ENCODE measurements around the gene PEX14. TPM values are rescaled to one million over a fixed set of nuclear protein-coding genes. Genes with fewer than 3 reads are reported as not detected.

The PEX14 gene
- total and polyA plus RNA-seq, 9 donors = 11.7 to 16.8 (median 15.1) TPM

DNA sequence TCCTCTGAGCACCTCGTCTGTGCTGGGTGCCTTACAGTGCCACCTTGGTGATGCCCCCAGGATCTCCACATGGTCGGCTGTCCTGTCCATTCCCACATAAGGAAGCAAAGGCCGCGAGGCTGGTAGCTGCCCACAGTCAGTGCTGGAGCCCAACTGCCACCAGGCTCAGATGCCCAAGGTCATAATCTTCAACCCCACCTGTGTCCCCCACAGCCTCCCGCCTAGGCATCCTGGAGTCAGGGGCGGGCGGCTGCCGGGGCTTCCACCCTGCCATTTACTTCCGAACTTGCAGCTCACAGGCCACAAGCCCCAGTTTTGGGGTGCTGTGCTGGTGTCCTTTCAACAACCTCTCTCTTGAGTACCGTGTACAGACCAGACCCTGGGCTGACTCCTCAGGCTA lies 195.4 kb downstream of the PEX14 start:
- Histone ChIP-seq H3K36me3 (ENCODE audit: control insufficient read depth, insufficient read depth, low read length) (peaks cover 5% of the 10 kb centered on the region), H3K4me1 (ENCODE audit: control insufficient read depth, insufficient read depth, low read length) (peaks cover 55% of the 10 kb centered on the region), H3K4me3 (ENCODE audit: low read length) (no peak overlapping the region), H3K27ac (ENCODE audit: low read length) (no peak overlapping the region), H3K27me3 (ENCODE audit: control insufficient read depth, insufficient read depth, low read length) (peaks cover 25% of the 10 kb centered on the region), H3K9me3 (replicated peaks; ENCODE audit: control insufficient read depth, low read depth, low read length) (no peaks in the 10 kb centered on the region)
- no peak for DNase-seq
- WGBS (ENCODE audit: insufficient coverage) = 82% methylated on average over 10 of the region's 10 CpGs

DNA sequence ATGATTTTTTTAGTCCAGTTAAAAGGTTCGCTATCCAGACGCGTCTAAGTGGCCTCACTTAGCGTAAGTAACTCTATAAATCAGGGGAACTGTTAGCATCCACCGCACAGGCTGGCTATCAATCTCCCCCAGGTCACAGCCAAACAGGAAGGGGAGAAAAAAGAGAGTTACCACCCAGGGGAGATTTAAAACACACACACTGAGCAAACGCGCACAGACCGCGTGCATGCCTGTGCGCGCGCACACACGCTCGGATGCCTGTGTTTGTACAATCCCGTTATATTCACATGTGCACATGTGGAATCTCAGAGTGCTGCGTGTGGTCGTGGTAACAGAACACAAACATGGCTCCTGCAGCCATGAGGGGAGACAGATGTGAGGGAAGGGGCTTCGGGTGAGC lies 196.3 kb downstream of the PEX14 start:
- H3K27me3 ChIP-seq (ENCODE audit: control insufficient read depth, insufficient read depth, low read length) = peaks cover 25% of the 10 kb centered on the region
- 20% methylated on average over 12 of the region's 18 CpGs for WGBS (ENCODE audit: insufficient coverage)
- DNase-seq = no peak

DNA sequence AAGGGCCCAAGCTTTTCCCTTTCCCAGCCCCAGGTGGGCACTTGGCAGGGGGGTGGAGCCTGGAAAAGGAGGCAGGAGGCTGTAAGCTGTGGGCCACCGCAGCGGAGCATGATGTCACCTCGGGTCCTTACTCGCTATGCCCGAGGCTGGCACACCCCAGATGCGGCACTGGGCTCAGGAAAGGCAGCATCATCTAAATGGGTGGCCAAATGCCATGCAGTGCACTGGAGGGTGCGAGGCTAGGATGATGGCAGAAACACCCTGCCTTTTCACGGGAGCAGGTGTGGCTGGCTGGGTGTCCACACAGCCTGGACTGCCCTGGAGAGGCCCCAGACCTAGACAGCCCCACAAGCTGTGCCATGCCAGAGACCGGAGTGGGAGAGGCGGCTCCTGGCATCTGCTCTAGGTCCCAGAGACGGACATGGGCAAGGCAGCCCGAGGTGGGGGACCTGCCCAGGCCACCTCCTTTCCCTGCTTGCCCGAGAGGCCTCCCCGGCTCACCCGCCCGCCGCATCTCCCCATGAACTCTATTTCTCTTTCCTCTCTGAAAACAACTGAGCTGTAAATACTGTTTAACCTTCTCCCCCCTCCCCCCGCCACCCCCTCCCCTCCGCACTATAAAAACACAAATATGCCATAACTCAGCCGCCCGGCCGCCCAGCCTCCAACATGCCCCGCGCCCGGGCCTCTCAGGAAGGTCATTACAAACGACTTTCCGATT lies 197.0 kb downstream of the PEX14 start:
- Histone ChIP-seq H3K9me3 (replicated peaks; ENCODE audit: control insufficient read depth, low read depth, low read length) (no peaks in the 10 kb centered on the region), H3K4me1 (ENCODE audit: control insufficient read depth, insufficient read depth, low read length) (peaks cover 50% of the 10 kb centered on the region), H3K27me3 (ENCODE audit: control insufficient read depth, insufficient read depth, low read length) (peaks cover 25% of the 10 kb centered on the region), H3K36me3 (ENCODE audit: control insufficient read depth, insufficient read depth, low read length) (peaks cover 5% of the 10 kb centered on the region), H3K4me3 (ENCODE audit: low read length) (no peak overlapping the region), H3K27ac (ENCODE audit: low read length) (no peak overlapping the region)
- no peak for DNase-seq
- 39% methylated on average over 16 of the region's 27 CpGs for WGBS (ENCODE audit: insufficient coverage)

More for the DNA sequence above, 196.3 kb downstream of the PEX14 start:
- no peak overlapping the region for H3K27ac ChIP-seq (ENCODE audit: low read length)
- no peak overlapping the region for H3K4me3 ChIP-seq (ENCODE audit: low read length)
- H3K4me1 ChIP-seq (ENCODE audit: control insufficient read depth, insufficient read depth, low read length) = peaks cover 50% of the 10 kb centered on the region
- peaks cover 5% of the 10 kb centered on the region for H3K36me3 ChIP-seq (ENCODE audit: control insufficient read depth, insufficient read depth, low read length)
- no peaks in the 10 kb centered on the region for H3K9me3 ChIP-seq (replicated peaks; ENCODE audit: control insufficient read depth, low read depth, low read length)

GRCh38 chr1:10672343-10673050 lies 197.7 kb downstream of the PEX14 start:
- 59% methylated on average over 19 of the region's 35 CpGs for WGBS (ENCODE audit: insufficient coverage)
- DNase-seq = no peak
- H3K36me3 ChIP-seq (ENCODE audit: control insufficient read depth, insufficient read depth, low read length) = peaks cover 5% of the 10 kb centered on the region
- peaks cover 50% of the 10 kb centered on the region for H3K4me1 ChIP-seq (ENCODE audit: control insufficient read depth, insufficient read depth, low read length)
- no peak overlapping the region for H3K27ac ChIP-seq (ENCODE audit: low read length)
- H3K9me3 ChIP-seq (replicated peaks; ENCODE audit: control insufficient read depth, low read depth, low read length) = no peaks in the 10 kb centered on the region
- H3K27me3 ChIP-seq (ENCODE audit: control insufficient read depth, insufficient read depth, low read length) = peaks cover 23% of the 10 kb centered on the region
- no peak overlapping the region for H3K4me3 ChIP-seq (ENCODE audit: low read length)

DNA sequence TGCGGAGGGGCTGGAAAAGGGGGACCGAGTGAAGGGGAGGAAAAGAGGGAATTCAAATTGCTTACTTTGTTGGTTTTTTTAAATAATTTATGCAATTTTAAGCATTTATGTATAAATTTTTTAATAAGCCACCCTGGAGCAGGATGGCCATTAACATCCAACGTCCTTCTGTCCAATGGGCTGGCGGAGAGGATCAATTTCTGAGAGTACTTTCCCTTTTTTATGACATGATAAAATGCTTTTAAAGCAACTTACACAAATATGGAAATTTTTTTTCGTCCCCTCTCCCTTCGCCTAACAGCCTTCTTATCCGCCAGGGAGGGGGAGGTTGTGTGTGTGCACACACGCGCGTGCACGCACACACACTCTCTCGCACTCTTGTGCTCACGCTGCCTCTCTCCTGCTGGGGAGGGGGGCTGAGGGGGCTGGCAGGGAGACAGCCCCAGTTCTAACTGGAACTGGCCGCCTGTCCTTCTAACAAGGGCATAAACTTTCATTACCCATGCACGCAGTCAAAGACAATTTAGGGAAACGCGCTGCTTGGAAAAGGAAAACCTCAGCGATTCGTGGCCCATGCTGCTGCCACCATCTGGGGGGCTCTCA lies 198.5 kb downstream of the PEX14 start:
- Histone ChIP-seq H3K9me3 (replicated peaks; ENCODE audit: control insufficient read depth, low read depth, low read length) (no peaks in the 10 kb centered on the region), H3K4me3 (ENCODE audit: low read length) (no peak overlapping the region), H3K27ac (ENCODE audit: low read length) (no peak overlapping the region), H3K27me3 (ENCODE audit: control insufficient read depth, insufficient read depth, low read length) (peaks cover 21% of the 10 kb centered on the region), H3K4me1 (ENCODE audit: control insufficient read depth, insufficient read depth, low read length) (peaks cover 50% of the 10 kb centered on the region), H3K36me3 (ENCODE audit: control insufficient read depth, insufficient read depth, low read length) (peaks cover 5% of the 10 kb centered on the region)
- 36% methylated on average over 6 of the region's 19 CpGs for WGBS (ENCODE audit: insufficient coverage)
- no peak for DNase-seq

DNA sequence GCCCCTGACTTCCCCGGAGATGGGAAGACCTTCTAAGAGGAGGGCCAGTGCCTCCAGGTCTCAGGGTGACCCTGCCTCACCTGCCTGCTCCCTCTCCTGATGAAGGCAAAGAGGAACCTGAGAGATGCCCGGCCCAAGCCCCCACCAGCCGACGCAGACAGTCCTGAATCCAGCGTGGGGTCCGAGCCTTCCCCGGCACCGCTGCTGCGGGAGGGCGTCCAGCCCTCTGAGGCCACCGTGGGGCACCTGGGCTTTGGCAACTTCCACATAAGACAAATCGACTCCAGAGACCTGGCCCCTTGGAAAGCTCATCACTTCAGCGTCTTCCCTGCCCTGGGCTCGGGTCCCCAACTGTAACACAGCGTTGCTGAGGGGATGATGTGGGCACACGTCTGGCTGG lies 199.5 kb downstream of the PEX14 start:
- no peak overlapping the region for H3K4me3 ChIP-seq (ENCODE audit: low read length)
- H3K27me3 ChIP-seq (ENCODE audit: control insufficient read depth, insufficient read depth, low read length) = peaks cover 21% of the 10 kb centered on the region
- no peaks in the 10 kb centered on the region for H3K9me3 ChIP-seq (replicated peaks; ENCODE audit: control insufficient read depth, low read depth, low read length)
- no peak overlapping the region for H3K27ac ChIP-seq (ENCODE audit: low read length)
- peaks cover 50% of the 10 kb centered on the region for H3K4me1 ChIP-seq (ENCODE audit: control insufficient read depth, insufficient read depth, low read length)
- WGBS (ENCODE audit: insufficient coverage) = 79% methylated on average over 13 of the region's 16 CpGs
- H3K36me3 ChIP-seq (ENCODE audit: control insufficient read depth, insufficient read depth, low read length) = peaks cover 5% of the 10 kb centered on the region
- no peak for DNase-seq

- no peak overlapping the region for H3K27ac ChIP-seq (ENCODE audit: low read length)
- 78% methylated on average over 25 of the region's 29 CpGs for WGBS (ENCODE audit: insufficient coverage)
Observed at GRCh38 chr1:10674700-10675609, 200.2 kb downstream of the PEX14 start.

GRCh38 chr1:10675813-10676212 lies 201.1 kb downstream of the PEX14 start:
- WGBS (ENCODE audit: insufficient coverage) = 86% methylated on average over 4 of the region's 5 CpGs
- H3K4me1 ChIP-seq (ENCODE audit: control insufficient read depth, insufficient read depth, low read length) = peaks cover 59% of the 10 kb centered on the region
- H3K27ac ChIP-seq (ENCODE audit: low read length) = no peak overlapping the region
- H3K4me3 ChIP-seq (ENCODE audit: low read length) = no peak overlapping the region
- peaks cover 17% of the 10 kb centered on the region for H3K27me3 ChIP-seq (ENCODE audit: control insufficient read depth, insufficient read depth, low read length)
- peaks cover 5% of the 10 kb centered on the region for H3K36me3 ChIP-seq (ENCODE audit: control insufficient read depth, insufficient read depth, low read length)
- no peak for DNase-seq
- no peaks in the 10 kb centered on the region for H3K9me3 ChIP-seq (replicated peaks; ENCODE audit: control insufficient read depth, low read depth, low read length)

More at GRCh38 chr1:10674700-10675609, 200.2 kb downstream of the PEX14 start:
- H3K4me1 ChIP-seq (ENCODE audit: control insufficient read depth, insufficient read depth, low read length) = peaks cover 56% of the 10 kb centered on the region
- no peak overlapping the region for H3K4me3 ChIP-seq (ENCODE audit: low read length)
- peaks cover 21% of the 10 kb centered on the region for H3K27me3 ChIP-seq (ENCODE audit: control insufficient read depth, insufficient read depth, low read length)
- DNase-seq = no peak
- H3K9me3 ChIP-seq (replicated peaks; ENCODE audit: control insufficient read depth, low read depth, low read length) = no peaks in the 10 kb centered on the region
- peaks cover 5% of the 10 kb centered on the region for H3K36me3 ChIP-seq (ENCODE audit: control insufficient read depth, insufficient read depth, low read length)

GRCh38 chr1:10676963-10677362 lies 202.2 kb downstream of the PEX14 start:
- Histone ChIP-seq H3K4me1 (ENCODE audit: control insufficient read depth, insufficient read depth, low read length) (peaks cover 62% of the 10 kb centered on the region), H3K4me3 (ENCODE audit: low read length) (no peak overlapping the region), H3K27me3 (ENCODE audit: control insufficient read depth, insufficient read depth, low read length) (peaks cover 14% of the 10 kb centered on the region), H3K9me3 (replicated peaks; ENCODE audit: control insufficient read depth, low read depth, low read length) (no peaks in the 10 kb centered on the region), H3K36me3 (ENCODE audit: control insufficient read depth, insufficient read depth, low read length) (peaks cover 5% of the 10 kb centered on the region), H3K27ac (ENCODE audit: low read length) (peak overlapping the region; percentile 89)
- DNase-seq = no peak
- WGBS (ENCODE audit: insufficient coverage) = 38% methylated on average over 7 of the region's 13 CpGs
